Stimulated activated CD4-positive, alpha-beta T cell treated with anti-CD3 and anti-CD28 coated beads, Interleukin-2, amount 100 ng/mL, for 24 hours (primary cell): ENCODE measurements around the gene EXOSC5.
"Not testable (repeated sequence)": the region's sequence is repeated elsewhere in the genome, so short reads cannot be mapped to it uniquely, and the experiment has no call there.

Experiments used
- DNase-seq, 2 donors: peaks; one replicate each; pipeline ENCODE4 v3.0.0-alpha.2; 2020

EXOSC5 gene

DNA sequence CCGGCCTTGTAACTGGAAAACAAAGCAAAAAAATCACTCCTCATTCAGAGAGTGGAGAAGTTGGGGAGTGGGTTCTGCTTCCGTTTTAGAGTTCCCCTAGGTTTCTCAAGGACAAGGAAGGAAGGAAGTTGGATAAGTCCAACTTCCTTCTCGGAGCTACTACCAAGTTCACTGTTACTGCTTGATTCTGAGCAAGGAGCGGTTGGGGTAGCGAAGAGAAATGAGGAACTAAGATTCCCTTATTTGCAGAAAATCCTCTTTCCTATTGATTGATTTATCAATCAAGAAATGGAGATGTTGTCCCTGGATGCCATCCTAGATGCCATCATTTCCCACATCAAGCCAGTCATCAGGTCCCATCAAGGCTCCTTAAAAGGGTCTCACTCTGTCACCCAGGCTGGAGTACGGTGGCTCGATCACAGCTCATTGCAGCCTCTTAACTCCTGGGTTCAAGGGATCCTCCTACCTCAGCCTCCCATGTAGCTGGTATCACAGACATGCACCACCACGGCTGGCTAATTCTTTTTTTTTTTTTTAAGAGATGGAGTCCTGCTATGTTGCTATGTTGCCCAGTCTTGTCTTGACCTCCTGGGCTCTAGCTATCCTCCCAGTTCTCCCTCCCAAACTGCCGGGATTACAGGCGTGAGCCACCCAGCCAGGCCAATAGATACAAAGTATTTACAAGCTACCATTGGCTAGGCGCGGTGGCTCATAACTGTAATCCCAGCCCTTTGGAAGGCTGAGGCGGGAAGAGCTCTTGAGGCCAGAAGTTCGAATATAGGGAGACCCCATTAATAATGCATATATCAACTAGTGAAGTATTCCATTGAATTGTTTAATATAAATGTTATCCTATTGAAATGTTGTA, 32.4 kb downstream of the EXOSC5 start:
- no peak for DNase-seq

DNA sequence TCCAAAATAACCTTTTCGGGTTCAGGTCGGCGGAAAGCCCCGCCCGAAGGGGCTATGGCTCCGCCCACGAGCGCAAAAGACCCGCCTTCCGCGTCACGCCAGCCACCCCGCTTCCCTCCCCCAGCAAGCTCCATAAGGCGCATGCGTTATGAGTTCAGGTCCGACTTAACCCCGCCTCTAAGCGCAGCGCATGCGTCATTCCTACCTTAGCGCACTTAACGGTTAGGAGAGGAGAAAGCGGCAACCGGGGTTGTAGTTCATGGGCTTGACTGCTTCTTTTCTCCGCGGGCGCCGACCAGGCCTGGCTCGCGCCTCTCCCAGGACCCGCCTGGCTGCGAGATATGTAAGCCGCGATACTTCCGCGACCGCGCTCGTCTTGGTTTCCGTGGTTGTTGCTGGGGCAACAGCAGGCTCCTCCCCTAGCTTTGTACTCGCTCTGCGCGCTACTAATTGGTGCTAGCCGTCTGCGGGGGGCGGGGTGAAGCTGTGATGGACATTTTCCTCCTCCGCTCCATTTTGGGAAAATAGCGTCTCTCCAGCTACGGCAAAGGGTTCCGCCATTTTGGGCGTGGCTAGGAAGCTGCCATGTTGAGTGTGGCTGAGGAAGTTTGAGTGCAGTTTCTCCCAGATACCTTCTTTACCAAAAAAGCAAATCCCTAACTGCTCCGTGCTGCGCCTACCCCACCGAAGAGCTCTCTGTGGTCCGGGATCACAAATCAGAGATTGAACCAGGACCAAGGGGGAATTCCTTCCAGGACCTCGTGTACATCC, 33.2 kb downstream of the EXOSC5 start, which contains the start of gene B9D2:
B9D2 (minus strand) TSS at position 397 of the 771 bp plus-strand sequence. CDS start 630 bp downstream, outside the sequence.
- peak; percentile 98 for DNase-seq

DNA sequence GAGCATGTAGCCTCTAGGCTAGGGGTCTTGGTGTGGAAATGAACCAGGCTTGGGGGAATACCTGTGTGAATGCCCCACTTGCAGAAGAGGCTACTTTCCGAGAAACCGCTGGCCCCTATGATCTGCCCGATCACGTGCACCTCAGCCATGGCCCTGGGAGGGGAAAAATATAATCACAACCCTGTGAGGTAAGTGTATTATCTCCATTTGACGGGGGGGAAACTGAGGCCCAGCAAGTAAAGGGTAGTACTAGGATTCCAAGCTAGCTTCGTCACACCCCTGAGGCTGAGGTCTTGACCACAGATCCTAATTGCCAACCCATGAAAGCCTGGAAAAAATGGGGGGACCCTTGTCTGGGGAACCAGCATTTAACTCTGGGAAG, 33.8 kb downstream of the EXOSC5 start:
- DNase-seq = no peak

DNA sequence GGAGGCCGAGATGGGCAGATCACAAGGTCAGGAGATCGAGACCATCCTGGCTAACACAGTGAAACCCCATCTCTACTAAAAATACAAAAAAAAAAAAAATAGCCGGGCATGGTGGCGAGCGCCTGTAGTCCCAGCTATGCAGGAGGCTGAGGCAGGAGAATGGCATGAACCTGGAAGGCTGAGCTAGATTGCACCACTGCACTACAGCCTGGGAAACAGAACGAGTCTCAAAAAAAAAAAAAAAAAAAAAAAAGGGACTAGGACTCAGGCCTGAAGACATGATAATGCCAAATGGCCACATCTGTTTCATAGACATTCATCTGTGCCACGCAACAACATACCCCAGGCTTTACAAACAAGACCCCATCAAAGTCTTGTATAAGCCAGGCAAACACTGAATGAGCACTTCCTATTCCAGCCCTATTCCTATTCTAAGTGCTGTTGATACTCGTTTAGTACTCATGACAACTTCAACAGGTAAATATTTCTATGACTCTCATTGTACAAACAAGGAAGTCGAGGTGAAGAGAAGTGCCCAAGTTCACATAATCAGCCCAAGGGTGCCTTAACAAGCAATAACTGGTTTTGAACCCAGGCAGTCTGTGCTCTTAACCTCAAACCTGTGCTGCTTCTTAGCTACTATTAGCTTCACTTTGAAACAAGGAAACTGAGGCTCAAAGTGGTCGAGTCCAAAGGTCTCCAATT, 34.9 kb downstream of the EXOSC5 start:
- DNase-seq = no peak

DNA sequence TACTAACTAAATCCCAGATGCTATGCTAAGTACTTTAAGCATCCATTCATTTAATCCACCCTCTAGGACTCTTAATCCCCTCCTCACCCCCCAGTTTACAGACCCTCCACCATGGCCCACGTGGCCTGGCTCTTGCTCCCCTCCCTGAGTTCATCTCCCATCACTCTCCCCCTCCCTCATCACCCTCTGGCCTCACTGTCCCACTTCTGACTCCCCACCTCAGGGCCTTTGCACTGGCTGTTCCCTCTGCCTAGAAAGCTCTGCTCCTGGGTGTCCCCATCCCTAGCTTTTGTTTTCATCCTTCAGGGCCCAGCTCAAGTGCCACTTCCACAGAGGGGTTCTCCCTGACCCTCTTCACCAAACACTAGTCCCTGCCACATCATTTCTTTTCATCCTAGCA, 37.4 kb downstream of the EXOSC5 start:
- no peak for DNase-seq

DNA sequence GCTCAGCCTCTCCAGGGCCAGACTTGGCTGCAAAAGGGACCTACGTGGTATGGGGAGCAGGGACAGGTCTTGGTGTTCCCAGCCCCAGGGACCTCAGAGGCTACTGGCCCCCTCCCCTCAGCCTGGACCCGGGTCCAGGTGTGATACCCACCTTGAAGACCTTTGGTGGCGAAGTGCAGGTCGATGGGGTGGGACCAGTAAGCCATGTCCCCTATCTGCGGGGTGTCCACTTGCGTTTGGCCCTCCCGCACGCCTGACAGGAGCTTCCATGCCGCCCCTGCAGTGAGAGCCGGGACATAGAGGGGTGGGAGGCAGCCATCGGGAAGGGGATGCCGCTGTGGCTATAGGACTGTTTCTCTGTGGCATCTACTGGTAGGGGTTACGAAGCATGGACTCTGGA, 39.4 kb downstream of the EXOSC5 start:
- DNase-seq = no peak

DNA sequence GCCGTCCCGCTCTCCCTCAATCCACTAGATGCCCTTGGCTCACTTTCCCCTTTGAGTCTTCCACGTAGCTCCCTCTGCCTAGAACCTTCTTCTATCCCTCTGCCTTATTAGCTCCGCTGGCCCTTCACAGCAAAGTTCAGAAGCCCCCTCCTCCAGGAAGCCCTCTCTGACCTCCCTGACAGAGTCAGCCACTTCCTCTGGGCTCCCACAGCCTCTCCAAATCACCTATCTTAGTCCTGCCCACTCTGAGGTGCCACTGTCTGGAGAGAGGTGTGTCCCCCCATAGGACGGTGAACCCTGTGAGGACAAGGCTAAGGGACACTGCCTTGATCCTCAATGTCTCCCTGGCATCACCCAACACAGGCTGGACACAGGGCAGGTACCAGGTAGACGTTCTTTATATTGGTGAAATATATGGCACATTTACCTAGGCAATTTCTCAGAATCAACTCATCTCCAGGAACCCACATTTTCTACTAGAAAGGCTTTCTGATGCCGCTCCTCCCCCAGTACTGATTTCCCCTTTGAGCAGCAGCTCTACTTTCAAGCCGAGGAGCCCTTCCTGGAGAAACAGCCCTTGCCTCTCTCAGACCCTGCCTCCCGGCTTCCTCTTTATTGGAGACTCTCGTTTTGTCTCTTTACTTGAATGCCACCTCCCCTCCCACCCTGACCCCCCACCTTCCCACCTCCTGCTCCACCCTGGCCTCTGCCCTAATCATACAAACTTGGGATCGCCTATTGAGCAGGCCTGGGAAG, 40.0 kb downstream of the EXOSC5 start:
- peak in 1 of 2 donors; percentile 30 for DNase-seq

DNA sequence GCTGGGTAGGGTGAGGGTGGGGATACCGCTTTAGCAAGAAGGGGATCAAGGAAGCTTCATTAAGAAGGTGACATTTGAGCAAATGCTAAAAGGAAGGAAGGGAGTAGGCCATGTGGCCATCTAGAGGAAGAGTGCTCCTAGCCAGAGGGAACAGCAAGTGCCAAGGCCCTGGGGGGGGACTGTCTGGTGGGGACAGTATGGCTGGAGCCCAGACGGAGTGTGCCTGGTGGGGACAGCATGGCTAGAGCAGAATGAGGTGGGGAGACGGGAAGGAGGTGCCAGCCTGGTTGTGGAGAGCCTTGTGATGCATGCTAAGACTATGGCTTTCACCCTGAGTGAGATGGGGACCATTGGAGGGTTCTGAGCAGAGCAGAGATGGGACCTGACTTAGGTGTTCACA, 41.4 kb downstream of the EXOSC5 start:
- no peak for DNase-seq

DNA sequence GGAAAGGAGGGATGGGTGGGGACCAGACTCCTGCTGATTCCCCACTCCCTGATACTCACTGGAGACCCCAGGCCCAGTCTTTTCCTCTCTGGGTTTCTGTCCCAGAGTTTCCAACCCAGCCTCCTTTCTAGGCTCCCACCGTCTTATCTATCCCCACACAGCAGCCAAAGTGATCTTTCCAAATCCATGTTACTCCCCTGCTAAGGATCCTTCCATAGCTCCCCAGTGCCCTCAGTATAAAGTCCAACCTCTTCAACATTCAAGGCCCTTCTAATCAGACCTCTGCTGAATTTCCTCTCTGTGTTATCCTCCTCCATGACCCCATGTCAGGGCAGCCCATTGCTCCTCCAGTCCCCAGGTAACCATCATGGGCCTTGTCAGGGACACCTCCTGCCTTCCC, 42.1 kb downstream of the EXOSC5 start:
- no peak for DNase-seq

DNA sequence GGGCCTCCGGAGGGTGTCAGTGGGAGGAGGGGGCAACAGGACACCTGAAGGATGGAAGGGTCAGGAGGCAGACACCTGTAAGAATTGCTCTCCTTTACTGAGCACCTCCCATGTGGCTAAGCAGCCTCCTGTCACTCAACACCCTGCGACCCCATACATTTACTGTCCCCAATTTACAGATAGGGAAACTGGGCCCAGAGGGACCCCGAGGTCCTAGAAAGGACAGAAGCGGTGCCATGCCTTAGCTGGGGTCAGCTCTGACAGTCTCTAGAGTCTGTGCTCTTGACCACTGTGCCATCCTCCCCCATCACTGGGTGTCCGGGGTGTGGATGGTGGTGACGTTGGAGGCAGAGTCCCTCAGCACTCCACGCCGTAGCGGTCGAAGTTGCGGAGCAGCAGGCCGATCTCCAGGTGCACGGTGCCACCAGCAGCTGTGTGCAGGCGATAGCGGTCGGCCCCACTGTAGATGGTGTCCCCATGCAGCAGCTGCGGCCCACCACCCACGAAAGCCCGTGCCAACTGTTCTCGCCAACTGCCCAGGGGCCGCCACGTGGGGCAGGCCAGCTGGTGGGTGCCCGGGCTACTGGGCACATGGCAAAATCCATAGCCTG, 42.7 kb downstream of the EXOSC5 start:
- no peak for DNase-seq

DNA sequence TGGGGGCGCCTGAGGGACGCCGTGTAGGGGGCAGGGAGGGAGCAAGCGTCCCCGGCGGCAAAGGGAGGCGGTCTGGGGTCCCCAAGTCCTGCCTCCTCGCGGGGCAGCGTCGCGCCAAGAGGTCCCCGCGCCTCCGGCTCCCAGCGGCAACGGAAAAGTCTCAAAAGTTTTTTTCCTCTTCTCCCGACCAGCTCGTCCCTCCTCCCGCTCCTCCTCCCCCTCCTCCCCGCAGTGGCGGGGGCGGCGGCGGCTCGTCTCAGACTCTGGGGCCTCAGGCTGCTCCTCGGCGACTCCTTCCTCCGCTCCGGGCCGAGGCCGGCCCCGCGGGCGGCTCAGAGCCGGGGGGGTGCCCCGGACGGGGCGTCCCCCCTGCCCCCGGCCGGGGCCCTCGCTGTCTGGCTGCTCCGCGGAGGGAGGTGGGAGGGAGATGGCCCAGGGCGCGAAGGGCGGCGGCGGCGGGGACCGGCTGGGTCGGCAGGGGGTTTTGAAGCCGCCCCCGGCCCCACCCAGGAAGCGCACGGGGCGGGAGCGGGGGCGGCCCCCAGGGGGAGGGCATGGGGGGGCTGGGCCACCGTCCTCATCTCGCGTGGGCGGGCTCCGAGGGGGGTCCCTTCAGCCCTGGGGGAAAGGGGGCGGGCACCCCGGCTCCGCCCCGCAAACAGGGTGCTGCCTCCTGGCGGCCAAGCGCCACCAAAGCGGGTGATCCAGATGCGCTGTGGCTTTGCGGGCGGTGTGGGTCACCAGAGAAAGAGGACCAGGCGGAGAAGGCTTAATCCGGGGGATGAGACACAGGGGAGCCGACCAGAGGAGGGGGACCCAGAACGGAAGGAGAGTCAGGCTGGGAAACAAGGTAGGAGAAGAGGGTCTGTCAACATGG, 43.5 kb downstream of the EXOSC5 start, which contains the start of gene TGFB1:
TGFB1 (minus strand) TSS at position 457 of the 877 bp plus-strand sequence. CDS start 878 bp downstream, outside the sequence.
- DNase-seq = peak; percentile 91

DNA sequence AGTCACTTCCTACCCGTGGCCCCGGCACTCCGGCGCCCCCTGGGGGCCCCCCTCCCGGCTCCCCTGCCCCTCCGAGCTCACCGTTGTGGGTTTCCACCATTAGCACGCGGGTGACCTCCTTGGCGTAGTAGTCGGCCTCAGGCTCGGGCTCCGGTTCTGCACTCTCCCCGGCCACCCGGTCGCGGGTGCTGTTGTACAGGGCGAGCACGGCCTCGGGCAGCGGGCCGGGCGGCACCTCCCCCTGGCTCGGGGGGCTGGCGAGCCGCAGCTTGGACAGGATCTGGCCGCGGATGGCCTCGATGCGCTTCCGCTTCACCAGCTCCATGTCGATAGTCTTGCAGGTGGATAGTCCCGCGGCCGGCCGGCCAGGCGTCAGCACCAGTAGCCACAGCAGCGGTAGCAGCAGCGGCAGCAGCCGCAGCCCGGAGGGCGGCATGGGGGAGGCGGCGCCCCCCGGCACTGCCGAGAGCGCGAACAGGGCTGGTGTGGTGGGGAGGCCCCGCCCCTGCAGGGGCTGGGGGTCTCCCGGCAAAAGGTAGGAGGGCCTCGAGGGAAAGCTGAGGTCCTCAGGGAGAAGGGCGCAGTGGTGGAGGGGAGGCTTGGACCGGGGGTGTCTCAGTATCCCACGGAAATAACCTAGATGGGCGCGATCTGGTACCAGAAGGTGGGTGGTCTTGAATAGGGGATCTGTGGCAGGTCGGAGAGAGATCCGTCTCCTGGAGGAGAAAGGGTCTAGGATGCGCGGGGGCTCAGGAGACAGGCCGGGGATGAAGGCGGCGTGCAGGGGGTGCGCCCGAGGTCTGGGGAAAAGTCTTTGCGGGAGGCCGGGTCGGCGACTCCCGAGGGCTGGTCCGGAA, 44.3 kb downstream of the EXOSC5 start:
- DNase-seq = peak; percentile 78 to 84

DNA sequence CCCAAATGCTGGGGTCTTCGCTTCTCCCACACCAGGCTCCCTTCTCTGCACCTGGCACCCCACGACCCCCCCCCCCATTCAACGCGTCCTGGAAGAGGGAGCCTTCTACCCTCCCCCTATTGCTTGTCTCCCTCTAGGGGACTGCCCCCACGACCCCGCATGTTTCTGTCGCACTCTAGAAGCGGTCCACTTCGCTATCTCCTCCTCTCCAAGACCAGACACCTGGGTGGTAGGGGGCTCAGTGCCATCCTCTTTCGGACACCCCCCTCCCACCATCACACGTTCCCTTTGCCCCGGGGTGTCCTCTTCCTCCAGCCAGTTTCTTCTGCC, 44.9 kb downstream of the EXOSC5 start:
- DNase-seq = no peak

DNA sequence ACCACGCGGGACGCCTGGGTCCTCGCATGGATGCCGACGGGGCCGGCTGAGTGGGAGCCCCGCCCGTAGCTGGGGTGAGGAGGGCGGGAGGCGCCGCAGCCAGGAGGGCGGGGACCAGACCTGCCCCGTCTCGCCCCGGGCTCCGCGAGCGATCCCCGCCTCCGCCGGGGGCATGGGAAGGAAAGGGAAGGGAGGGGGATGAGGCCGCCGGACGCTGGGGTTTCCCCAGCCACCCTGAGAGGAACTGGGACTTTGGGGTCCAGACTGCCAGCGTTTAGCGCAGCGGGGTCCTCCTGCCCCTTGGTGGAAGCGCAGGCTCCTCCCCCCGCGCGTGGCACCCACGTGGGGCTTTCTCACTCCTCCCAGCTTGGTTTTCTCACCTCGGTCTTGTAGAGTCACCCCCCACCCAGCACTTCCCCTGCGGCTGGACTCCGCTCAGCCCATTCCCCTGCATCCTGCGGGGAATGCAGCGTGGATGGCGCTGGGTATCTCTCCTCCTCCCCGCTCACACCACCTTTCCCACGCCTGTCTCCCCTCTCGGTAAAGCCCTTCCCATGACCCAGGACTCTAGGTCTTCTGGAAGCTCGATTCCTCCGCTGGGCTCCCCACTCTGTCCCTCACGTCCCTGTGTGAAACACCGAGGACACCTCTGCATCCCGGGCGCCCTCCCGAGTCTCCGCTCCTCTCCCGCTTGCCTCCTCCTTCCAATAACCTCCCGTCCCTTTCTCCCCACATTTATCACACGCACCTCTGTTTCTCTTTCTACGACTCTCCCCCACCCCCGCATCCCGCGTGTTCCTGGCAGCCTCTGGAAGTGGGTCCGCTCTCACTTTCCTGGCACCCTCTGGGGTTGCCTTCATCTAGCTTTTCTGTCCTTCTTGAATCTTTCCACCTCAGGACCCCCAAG, 45.6 kb downstream of the EXOSC5 start:
- peak; percentile 83 to 86 for DNase-seq

DNA sequence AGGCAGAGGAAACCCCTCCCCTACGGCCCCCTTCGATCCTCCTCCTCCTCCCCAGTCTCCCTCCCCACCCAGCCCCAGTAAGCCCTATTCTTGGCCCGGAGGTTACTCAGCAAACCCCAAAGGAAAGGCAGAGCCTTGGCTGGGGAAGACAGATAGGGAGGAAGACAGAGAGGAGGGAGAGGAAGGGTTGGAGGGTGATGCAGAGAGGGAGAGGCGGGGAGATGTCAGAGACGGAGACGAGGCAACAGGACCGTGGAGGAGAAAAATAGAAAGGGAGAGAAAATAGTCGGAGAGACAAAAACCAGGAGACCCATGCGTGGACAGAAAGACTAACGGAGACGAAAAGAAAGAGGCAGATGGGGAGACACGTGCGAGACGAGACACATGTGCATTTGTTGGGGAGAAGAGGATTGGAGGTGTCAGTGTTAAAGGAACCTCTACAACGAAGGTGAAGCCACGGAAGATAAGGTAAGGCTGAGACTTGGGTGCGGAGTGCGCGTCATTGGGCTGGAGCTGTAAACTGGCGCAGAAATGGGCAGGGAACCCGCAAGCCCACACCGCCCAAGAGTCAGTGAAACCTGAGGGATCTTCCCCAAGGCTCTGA, 46.3 kb downstream of the EXOSC5 start:
- DNase-seq = no peak

DNA sequence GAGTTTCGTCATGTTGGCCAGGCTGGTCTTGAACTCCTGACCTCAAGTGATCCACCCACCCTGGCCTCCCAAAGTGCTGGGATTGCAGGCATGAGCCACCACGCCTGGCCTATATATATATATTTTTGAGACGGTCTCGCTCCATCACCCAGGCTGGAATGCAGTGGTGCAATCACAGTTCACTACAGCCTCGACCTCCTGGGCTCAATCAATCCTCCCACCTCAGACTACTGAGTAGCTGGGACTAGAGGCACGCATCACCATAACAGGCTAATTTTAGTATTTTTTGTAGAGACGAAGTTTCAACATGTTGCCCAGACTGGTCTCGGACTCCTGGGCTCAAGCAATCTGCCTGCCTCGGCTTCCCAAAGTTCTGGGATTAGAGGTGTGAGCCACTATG, 50.2 kb downstream of the EXOSC5 start:
- not testable (repeated sequence) for DNase-seq

DNA sequence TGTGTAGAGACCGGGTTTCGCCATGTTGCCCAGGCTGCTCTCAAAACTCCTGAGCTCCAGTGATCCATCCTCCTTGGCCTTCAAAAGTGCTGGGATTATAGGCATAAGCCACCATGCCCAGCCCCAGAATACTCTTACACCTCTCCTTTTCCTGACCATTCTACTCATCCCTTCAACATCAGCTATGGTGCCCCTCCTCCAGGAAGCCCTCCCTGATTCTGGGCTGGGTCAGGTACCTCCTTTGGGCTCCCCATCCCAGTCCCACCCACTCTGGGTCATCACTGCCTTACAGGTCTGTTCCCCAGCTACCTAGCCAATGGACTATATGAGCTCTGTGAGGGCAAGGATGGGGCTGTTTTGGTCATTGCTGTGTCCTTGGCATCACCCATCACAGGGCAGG, 53.0 kb downstream of the EXOSC5 start:
- no peak for DNase-seq

DNA sequence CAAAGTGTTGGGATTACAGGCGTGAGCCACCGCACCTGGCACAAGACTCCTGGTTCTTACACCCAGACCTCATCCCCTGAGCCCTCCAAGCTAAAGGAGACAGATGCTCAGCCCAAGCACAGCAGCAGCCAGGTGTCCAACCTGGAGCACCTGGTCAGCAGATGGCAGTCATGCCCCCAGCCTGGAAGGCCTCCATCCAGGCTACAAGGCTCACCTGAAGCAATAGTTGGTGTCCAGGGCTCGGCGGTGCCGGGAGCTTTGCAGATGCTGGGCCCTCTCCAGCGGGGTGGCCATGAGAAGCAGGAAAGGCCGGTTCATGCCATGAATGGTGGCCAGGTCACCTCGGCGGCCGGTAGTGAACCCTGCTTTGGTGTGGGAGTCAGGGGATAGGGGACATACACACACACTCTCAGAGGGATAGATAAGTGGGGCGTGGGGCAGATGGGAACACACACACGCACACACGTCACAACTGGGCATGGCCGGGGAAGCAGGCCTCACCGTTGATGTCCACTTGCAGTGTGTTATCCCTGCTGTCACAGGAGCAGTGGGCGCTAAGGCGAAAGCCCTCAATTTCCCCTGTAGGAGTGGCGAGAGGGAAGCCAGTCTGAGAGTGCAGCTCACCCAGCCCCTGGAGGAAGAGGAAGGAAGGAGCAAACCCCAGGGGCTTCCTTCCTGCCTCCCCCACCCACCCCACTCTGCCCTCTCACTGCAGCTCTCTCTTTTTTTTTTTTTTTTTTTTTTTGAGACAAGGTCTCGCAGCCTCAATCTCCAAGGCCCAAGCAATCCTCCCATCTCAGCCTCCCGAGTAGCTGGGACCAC, 55.3 kb downstream of the EXOSC5 start:
- DNase-seq = no peak
